B cell (primary cell): ENCODE results near the gene CCBE1.

ENCODE experiments used
- EZH2 ChIP-seq: IDR thresholded peaks from 2 replicates; pipeline ENCODE4 v1.6.1; 2012; ENCODE audit warnings: borderline replicate concordance, low read depth, mild to moderate bottlenecking, moderate library complexity, low read length; ENCODE audit not compliant: insufficient read depth, poor library complexity, severe bottlenecking
- TF ChIP-seq, protein P1 (sequence below): fragments of 200-600 bp; IDR thresholded peaks from one replicate; pipeline ENCODE4 v1.8.0; 2022; ENCODE audit warnings: antibody characterized with exemption, mild to moderate bottlenecking

DNA sequence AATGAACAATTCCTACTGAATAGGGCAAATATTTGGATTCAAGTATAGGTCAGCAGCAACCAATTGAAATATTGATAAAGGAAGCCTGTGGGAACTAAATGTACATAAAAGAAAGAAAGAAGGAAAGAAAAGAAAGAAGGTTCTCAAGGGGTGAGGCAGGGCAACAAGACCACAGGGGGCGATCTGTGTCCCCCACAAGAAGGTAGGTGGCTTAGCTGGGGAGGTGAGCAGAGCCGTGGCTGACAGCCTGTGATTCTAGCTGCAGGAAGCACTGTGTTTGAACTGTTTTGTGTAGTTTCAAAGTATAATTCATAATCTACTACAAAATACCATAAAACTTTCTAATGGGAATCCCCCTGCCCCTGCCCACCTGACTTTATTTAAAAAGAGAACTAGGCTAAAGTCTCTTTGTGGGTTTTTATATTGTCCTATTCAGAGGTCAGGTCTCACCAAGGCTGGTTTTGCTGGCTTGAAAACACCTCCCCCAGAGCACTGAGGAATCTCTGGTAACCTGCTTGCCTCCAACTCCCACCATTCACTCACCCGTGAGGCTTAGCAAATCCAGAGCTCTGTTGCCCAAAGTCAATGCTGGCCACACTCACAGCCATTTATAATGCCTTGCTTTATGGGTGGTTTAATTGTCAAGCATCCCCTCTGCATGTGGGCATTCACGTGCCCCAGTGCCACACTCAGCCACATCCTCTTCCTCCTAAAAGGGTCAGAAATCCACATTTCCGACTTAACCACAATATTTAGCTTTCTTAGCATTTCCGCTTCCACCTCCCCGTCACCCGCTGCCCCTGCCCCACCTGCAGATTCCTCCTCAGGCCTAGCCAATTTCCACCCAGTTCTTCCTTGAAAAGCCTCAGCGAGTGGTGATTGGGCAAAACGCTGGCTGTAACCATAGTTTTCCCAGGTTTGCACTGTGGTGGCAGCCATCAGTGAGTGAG, 301.7 kb downstream of the CCBE1 start:
- TF ChIP-seq EZH2 = no peak
- TF ChIP-seq, protein P1, sequence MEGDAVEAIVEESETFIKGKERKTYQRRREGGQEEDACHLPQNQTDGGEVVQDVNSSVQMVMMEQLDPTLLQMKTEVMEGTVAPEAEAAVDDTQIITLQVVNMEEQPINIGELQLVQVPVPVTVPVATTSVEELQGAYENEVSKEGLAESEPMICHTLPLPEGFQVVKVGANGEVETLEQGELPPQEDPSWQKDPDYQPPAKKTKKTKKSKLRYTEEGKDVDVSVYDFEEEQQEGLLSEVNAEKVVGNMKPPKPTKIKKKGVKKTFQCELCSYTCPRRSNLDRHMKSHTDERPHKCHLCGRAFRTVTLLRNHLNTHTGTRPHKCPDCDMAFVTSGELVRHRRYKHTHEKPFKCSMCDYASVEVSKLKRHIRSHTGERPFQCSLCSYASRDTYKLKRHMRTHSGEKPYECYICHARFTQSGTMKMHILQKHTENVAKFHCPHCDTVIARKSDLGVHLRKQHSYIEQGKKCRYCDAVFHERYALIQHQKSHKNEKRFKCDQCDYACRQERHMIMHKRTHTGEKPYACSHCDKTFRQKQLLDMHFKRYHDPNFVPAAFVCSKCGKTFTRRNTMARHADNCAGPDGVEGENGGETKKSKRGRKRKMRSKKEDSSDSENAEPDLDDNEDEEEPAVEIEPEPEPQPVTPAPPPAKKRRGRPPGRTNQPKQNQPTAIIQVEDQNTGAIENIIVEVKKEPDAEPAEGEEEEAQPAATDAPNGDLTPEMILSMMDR = no peak
